GM18502 (cell line): ENCODE data around the gene BABAM1.
A peak's percentile ranks its signal among the peaks of the same experiment; 100 is the strongest.

Experiments
- ATAC-seq: cut with Tn5 transposase; IDR thresholded peaks from one replicate; pipeline ENCODE4 v1.9.1; 2021; ENCODE audit warnings: mild to moderate bottlenecking; ENCODE audit not compliant: unreplicated experiment, poor library complexity

The BABAM1 gene

DNA sequence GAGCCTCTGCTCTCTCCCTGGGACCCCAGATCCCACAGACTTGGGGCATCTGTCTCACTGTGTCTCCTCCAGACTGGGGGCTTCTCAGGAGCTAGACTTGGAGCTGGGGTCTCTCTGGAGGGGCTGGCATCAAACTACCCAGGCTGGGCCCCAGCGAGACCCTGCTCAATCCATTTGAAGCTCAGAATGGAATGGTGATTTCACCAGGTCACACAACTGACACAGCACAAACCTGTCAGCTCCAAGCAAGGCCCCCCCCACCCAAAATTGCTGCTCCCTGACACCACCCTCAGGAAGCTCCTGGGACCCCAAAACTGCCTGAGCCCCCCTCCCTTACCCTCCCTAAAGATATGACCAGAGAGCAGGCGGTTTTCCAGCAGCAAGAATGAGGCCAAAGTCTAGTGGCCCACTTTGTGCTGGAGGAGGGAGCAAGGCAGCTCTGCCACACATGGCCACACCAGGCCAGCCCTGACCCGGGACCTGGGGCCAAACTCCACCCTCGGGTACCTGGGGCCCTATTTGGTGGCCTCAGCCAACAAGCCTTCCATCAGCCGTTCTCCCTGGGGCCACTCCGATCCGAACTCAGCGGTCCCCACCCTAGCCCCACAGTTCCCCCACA, 23.9 kb upstream of the BABAM1 start:
- ATAC-seq: no peak

DNA sequence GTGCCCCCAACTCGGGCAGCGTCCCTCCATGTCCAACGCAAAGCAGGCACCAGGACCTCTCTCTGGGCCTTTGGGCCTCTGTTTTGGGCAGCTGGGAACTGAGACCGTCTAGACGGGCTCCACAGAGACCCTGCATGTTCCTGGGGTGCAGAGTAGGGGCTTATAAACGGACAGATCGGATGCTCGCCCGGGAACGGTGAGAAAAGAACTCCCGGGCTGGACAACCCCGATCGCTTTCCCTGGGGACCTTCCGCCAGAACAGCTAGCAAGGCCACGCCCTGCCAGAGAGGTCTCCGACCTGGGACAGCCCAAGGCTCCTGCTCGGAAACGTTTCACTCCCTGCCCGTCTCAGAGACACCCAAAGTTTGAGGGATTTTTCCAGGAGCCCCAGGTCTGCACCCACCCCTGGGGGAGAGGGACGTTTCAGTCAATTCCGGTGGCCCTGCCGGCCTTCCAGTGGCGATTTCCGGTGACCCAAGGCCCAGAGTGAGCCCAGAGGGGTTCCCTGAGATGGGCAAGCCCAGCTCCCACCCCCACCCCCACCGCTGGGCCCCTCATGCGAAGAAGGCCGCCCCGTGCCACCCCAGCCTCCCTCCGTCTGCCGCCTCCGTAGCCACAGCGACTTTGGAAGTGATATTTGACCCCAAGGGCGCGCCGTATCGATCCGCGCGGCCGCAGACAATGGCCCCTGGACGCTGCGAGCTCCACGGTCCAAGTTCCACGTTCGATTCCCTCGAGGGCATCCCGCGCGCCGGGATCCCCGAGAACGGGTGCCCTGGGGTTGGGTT, 23.2 kb upstream of the BABAM1 start:
- ATAC-seq: no peak

GRCh38 chr19:17244618-17245534, 22.4 kb upstream of the BABAM1 start:
- peak; percentile 17 for ATAC-seq

DNA sequence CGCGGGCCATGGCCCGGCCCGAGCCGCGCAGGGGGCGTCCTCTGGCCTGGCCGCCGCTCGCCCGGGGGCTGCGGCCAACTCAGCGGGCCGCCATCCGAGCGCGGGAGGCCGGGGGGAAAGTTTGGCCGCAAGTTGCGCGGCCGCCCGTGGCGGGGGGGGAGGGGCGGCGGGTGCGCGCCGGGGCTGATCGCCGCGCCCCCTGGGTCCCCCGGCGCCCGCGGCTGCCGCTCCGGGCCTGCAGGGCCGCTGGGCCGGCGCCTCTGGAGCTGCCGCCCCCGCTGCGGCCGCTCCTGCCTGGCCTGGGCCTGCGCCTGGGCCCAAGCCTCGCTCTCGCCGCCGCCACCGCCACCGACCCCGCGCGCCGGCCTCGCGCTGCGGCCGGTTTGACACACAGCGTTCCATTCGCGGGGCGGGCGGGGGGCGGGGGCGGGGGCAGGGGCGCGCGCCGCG, 21.7 kb upstream of the BABAM1 start, which contains the start of gene NR2F6:
Gene NR2F6, minus strand, starts transcription at position 385 of the 450 bp plus-strand sequence. CDS start 699 bp downstream, outside the sequence.
- peak; percentile 14 for ATAC-seq

- ATAC-seq: no peak
Observed at GRCh38 chr19:17246681-17247425, 20.4 kb upstream of the BABAM1 start.

- ATAC-seq: no peak
Observed at GRCh38 chr19:17248011-17248776, 19.0 kb upstream of the BABAM1 start.

- no peak for ATAC-seq
Observed at GRCh38 chr19:17249887-17250548, 17.2 kb upstream of the BABAM1 start.

GRCh38 chr19:17254636-17255035, 12.6 kb upstream of the BABAM1 start:
- ATAC-seq: no peak

GRCh38 chr19:17255150-17255621, 12.1 kb upstream of the BABAM1 start:
- ATAC-seq: no peak

DNA sequence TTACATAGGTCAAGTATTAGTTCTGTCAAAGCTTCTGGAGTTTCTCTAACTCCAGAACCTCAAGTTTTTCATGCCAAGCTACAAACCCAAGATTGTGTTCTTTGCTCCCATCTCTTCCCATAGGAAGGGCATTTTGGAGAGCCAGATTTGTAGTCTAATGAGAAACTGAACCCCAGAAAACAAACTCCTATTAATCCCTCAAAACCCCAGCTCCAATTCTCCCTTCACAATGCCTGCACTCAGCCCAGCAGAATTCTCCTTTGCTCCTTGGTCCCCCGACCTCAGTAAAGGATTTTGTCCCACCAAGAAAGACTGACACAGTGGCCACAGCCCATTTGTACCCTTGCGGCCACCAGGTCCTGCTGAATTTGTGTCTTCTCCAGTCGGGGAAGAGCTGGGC, 11.1 kb upstream of the BABAM1 start:
- no peak for ATAC-seq

- ATAC-seq: no peak
Observed at GRCh38 chr19:17259118-17259780, 8.0 kb upstream of the BABAM1 start.

GRCh38 chr19:17259934-17260333, 7.3 kb upstream of the BABAM1 start:
- ATAC-seq: no peak

DNA sequence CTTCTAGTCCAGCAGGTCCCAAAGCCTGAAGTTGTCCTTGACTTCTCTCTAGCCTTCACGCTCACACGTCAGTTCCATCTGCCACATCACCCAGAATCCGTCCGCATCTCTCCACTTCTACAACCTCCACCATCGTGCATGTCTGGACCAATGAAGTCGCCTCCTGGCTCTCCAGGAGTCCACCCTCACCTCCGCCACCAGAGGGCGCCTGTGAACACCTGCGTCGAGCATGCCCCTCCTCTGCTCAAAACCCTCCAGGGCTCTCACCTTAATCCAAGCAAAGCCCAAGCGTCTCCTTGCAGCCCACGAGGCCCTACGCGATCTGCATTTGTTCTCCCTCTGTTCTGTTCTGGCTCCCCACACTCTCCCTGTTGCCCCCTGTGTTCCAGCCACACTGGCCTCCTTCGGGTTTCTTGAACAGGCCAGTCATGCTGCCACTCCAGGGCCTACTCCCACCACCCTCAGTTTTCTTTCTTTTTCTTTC, 6.4 kb upstream of the BABAM1 start:
- peak; percentile 80 for ATAC-seq

- ATAC-seq: no peak
Observed at GRCh38 chr19:17262557-17262956, 4.7 kb upstream of the BABAM1 start.

DNA sequence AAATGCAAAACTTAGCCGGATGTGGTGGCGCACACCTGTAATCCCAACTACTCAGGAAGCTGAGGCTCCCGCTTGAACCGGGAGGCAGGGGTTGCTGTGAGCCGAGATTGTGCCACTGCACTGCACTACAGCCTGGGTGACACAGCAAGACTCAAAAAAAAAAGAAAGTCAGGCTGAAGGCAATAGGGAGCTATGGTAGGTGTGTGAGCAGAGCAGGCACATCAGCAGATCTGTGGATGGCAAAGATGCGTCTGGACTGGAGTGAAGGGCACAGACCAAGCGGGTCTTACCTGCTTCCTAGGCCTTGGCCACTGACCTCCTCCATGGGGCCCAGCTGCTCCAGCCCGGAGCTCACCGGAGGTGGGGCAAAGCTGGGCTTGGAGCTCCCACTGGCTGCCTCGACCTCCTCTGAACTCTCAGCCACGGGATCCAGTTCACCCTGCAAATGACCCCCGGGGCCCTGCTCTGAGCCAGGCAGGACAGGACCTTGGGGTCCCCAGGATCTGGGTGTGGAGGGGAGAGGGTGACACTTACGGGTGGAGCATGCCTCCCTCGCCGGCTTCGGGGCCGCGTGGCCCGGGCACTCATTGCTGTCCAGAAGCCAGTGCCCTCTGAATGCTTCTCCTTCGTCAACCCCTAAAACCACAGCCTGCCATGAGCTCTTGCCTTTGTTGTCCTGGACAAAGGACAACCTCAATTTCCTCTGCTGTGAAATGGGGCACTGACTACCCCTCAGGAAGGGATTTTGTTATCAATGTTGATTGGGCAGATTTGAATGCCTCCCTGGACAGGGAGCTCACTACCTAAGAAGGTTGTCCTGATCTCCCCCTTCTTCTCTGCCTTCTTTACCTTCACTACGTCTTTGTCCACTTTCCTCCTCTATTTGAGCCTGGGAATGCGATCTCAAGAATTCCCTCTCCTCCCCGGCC, 3.3 kb upstream of the BABAM1 start:
- ATAC-seq: no peak

DNA sequence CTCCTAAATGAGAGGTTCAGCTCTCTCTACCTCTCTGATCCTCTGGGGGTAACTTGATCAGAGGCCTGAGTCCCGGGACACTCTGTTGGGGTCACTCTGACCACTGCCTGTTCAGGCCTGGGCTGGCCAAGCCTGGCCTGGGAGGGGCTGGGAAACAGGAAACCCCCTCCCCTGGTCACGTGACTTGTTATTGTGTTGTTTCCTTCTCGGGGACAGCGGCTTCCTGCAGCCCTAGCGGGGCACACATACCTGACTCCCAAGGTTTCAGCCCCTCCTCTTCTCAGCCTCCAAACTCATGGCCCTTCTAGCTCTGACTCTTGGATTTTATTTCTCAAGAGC, 2.6 kb upstream of the BABAM1 start, which contains the start of gene USHBP1:
Gene USHBP1, minus strand, starts transcription at position 105 of the 339 bp plus-strand sequence. CDS start 446 bp downstream, outside the sequence.
- no peak for ATAC-seq

- no peak for ATAC-seq
Observed at GRCh38 chr19:17266026-17266425, 1.2 kb upstream of the BABAM1 start.
